Keratinocyte (primary cell): ENCODE measurements around the gene PERCC1. TPM values are rescaled to one million over a fixed set of nuclear protein-coding genes. Genes with fewer than 3 reads are reported as not detected.

Experiments
- DNase-seq: peaks from one replicate; pipeline ENCODE4 v3.0.0-alpha.2; 2011; ENCODE audit warnings: low read depth, missing footprints, low spot score
- FAIRE-seq: peaks from 2 replicates; lab custom pipeline; 2011; peaks lifted over from hg19 to GRCh38; lab: Jason Lieb, UNC
- H2AFZ ChIP-seq: 2 replicates; pipeline ENCODE4 v1.6.0; 2012; ENCODE audit warnings: low read length, control low read depth, inconsistent platforms; ENCODE audit not compliant: control insufficient read depth
- H3K27ac ChIP-seq: 2 replicates; pipeline ENCODE4 v1.5.1; 2011; ENCODE audit warnings: low read length; ENCODE audit not compliant: control insufficient read depth, insufficient read depth
- H3K27me3 ChIP-seq: 3 replicates; pipeline ENCODE4 v1.6.0; 2011; ENCODE audit warnings: low read length; ENCODE audit not compliant: control insufficient read depth, insufficient read depth; ENCODE audit errors: extremely low read depth
- H3K36me3 ChIP-seq, 2 experiments: 2 replicates in 1 of 2; 3 replicates in 1 of 2; pipeline ENCODE4 v1.5.1; 2011; ENCODE audit warnings: low read length in 2 of 2, mild to moderate bottlenecking in 1 of 2; ENCODE audit not compliant: control insufficient read depth in 2 of 2, insufficient read depth in 2 of 2; ENCODE audit errors: extremely low read depth in 1 of 2
- H3K4me1 ChIP-seq: 3 replicates; pipeline ENCODE4 v1.5.1; 2011; ENCODE audit warnings: low read length; ENCODE audit not compliant: control insufficient read depth, insufficient read depth; ENCODE audit errors: extremely low read depth
- H3K4me2 ChIP-seq: 3 replicates; pipeline ENCODE4 v1.6.0; 2011; ENCODE audit warnings: low read depth, low read length; ENCODE audit not compliant: control insufficient read depth, insufficient read depth; ENCODE audit errors: extremely low read depth
- H3K4me3 ChIP-seq, 3 experiments: fragments of 200-600 bp in 1 of 3; sonication (generic) in 1 of 3; 2 replicates in 2 of 3; 3 replicates in 1 of 3; pipeline ENCODE4 v1.5.1; 2011 to 2016; ENCODE audit warnings: low read length in 3 of 3, mild to moderate bottlenecking in 3 of 3, control low read depth in 2 of 3, inconsistent platforms in 1 of 3, low read depth in 1 of 3, mixed read lengths in 1 of 3, mixed run types in 1 of 3, moderate library complexity in 1 of 3; ENCODE audit not compliant: control insufficient read depth in 2 of 3, insufficient read depth in 2 of 3; ENCODE audit errors: extremely low read depth in 1 of 3
- H3K79me2 ChIP-seq: 2 replicates; pipeline ENCODE4 v1.6.0; 2012; ENCODE audit warnings: low read length; ENCODE audit not compliant: control insufficient read depth, insufficient read depth
- H3K9ac ChIP-seq: 3 replicates; pipeline ENCODE4 v1.6.0; 2011; ENCODE audit warnings: low read length; ENCODE audit not compliant: control insufficient read depth, insufficient read depth; ENCODE audit errors: extremely low read depth
- H3K9me1 ChIP-seq: 3 replicates; pipeline ENCODE4 v1.6.0; 2011; ENCODE audit warnings: low read length; ENCODE audit not compliant: control insufficient read depth, insufficient read depth; ENCODE audit errors: extremely low read depth
- H3K9me3 ChIP-seq: 2 replicates; pipeline ENCODE4 v1.5.1; 2012; ENCODE audit warnings: low read depth, low read length; ENCODE audit not compliant: control insufficient read depth
- H4K20me1 ChIP-seq: 3 replicates; pipeline ENCODE4 v1.6.0; 2011; ENCODE audit warnings: low read length; ENCODE audit not compliant: control insufficient read depth, insufficient read depth; ENCODE audit errors: extremely low read depth
- CTCF ChIP-seq, 3 experiments: IDR thresholded peaks in 1 of 3; conservative IDR thresholded peaks in 1 of 3; optimal IDR thresholded peaks in 1 of 3; 2 replicates in 2 of 3; 3 replicates in 1 of 3; pipeline versions ENCODE3 to v1.5.1; 2011; ENCODE audit warnings: low read length in 3 of 3, mild to moderate bottlenecking in 3 of 3, moderate library complexity in 2 of 3, control low read depth in 1 of 3, inconsistent platforms in 1 of 3; ENCODE audit not compliant: insufficient read depth in 2 of 3; ENCODE audit errors: extremely low read depth in 1 of 3
- EZH2 ChIP-seq: IDR thresholded peaks from one replicate; pipeline ENCODE4 v1.6.1; 2012; ENCODE audit warnings: inconsistent platforms, mild to moderate bottlenecking, low read length, moderate library complexity
- dilution Hi-C: fragments of 300-500 bp; cut with MboI; formaldehyde crosslinking; loops from one replicate; pipeline ENCODE4 v1.7.0; 2020; ENCODE audit warnings: low sequenced_read_pairs; ENCODE audit not compliant: extremely low pct_ligation_motif_present
- polyA plus RNA-seq, 5 experiments: library from polyadenylated mRNA; depleted of rRNA in 3 of 5; stranded (reverse) in 3 of 5; stranded (forward) in 1 of 5; unstranded in 1 of 5; fragments of >200 nt; gene quantifications; 1 replicate in 1 of 5; 2 replicates in 3 of 5; 3 replicates in 1 of 5; pipeline versions ENCODE4 v1.2.1 to v1.2.3, GENCODE V29; 2011 to 2012; ENCODE audit warnings: missing spikeins in 2 of 5, low read depth in 1 of 5, low replicate concordance in 1 of 5

Gene PERCC1
- polyA plus RNA-seq, 1 donor (not counting 4 experiments of a cell fraction or from before 2014, with no cell fraction given) = not detected

DNA sequence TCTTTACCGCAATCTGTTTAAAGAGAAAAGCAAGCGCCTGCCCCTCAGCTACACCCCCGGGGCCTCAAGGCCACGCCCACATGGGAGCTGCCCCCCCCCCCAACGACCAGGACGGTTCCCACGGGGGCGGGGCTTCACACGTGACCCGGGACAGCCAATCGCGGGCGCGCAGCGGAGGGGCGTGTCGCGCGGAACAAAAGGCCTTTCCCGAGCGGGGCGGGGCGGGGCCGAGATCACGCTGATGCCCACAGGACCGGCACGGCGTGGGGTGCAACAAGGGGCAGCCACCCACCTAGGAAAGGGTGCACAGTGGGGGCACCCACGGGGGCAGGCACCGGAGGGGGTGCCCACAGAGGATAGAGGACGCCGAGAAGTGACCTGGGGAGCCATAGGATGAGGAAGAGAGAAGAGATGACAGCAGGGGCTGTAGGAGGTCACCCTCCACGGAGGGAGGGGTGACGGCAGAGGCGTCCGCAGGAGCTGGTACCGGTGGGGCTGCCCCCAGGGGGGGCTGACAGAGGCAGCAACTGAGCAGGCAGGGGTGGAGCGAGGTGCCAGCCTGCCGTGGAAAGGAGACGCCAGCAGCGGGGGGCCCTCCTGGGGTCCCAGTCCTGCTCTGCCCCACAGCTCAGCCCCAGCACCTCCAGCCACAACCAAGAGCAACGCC, 22.6 kb upstream of the PERCC1 start:
- TF ChIP-seq EZH2 = no peak
- TF ChIP-seq CTCF (optimal IDR thresholded peaks at IDR 0.05 in 1 of 3, IDR thresholded peaks at IDR 0.05 in 1 of 3, conservative IDR thresholded peaks at IDR 0.05 in 1 of 3; ENCODE audit: extremely low read depth in 1 of 3, insufficient read depth in 2 of 3, low read length in 3 of 3) = no peak
- DNase-seq (no peak), FAIRE-seq (no peak)
- Histone ChIP-seq H3K27ac (no peak overlapping the region), H3K27me3 (no peaks in the 10 kb centered on the region), H3K9me3 (no peaks in the 10 kb centered on the region), H3K4me2 (peak overlapping the region; percentile 87), H3K4me1 (peaks cover 3% of the 10 kb centered on the region), H3K36me3 (no peaks in the 10 kb centered on the region), H2AFZ (peak overlapping the region; percentile 84), H3K79me2 (no peaks in the 10 kb centered on the region), H3K9me1 (no peaks in the 10 kb centered on the region), H3K4me3 (peak overlapping the region; percentile 47 to 76 (median 72)), H3K9ac (peak overlapping the region; percentile 47), H4K20me1 (no peaks in the 10 kb centered on the region)
- dilution Hi-C loops = no loop called here

- peaks cover 3% of the 10 kb centered on the region for H3K79me2 ChIP-seq
- H3K36me3 ChIP-seq = no peaks in the 10 kb centered on the region
- no peaks in the 10 kb centered on the region for H3K9me1 ChIP-seq
- no peaks in the 10 kb centered on the region for H4K20me1 ChIP-seq
- no peak for FAIRE-seq
- peaks cover 18% of the 10 kb centered on the region for H3K4me1 ChIP-seq
- no peak overlapping the region for H3K4me3 ChIP-seq
- DNase-seq = no peak
- no peak overlapping the region for H3K27ac ChIP-seq
- dilution Hi-C loops = no loop called here
- TF ChIP-seq CTCF (optimal IDR thresholded peaks at IDR 0.05 in 1 of 3, IDR thresholded peaks at IDR 0.05 in 1 of 3, conservative IDR thresholded peaks at IDR 0.05 in 1 of 3; ENCODE audit: extremely low read depth in 1 of 3, insufficient read depth in 2 of 3, low read length in 3 of 3) (no peak), EZH2 (no peak)
- no peaks in the 10 kb centered on the region for H3K9me3 ChIP-seq
- no peak overlapping the region for H3K4me2 ChIP-seq
- H3K27me3 ChIP-seq = no peaks in the 10 kb centered on the region
- H2AFZ ChIP-seq = no peak overlapping the region
- no peak overlapping the region for H3K9ac ChIP-seq
Observed at GRCh38 chr16:1412847-1413246, 18.0 kb upstream of the PERCC1 start.
